ENCODE measurements around the gene SGCA. TPM values are rescaled to one million over a fixed set of nuclear protein-coding genes. Genes with fewer than 3 reads are reported as not detected.

The SGCA gene
- polyA plus RNA-seq, 1 experiment = 0.21 TPM

- H3K4me3 ChIP-seq (ENCODE audit: low read depth, low read length) = no peak overlapping the region
- POLR2A ChIA-PET = interaction anchor here (0.6 kb wide), 1 partner anchor 24 kb away, joined by 8 read pairs; no protein-coding TSS in a partner anchor
Observed at GRCh38 chr17:50134206-50135110, 31.3 kb upstream of the SGCA start.

GRCh38 chr17:50135316-50136095 is 30.3 kb upstream of the SGCA start:
- ChIA-PET CTCF (no interaction called here), POLR2A (interaction anchor here (1.0 kb wide), 1 partner anchor 17 kb away, joined by 3 read pairs; no protein-coding TSS in a partner anchor)
- Histone ChIP-seq H3K27ac (ENCODE audit: low read depth, low read length) (no peak overlapping the region), H3K4me3 (ENCODE audit: low read depth, low read length) (no peak overlapping the region), H3K9me3 (ENCODE audit: control insufficient read depth, insufficient read depth, low read length) (peaks cover 6% of the 10 kb centered on the region), H3K27me3 (ENCODE audit: control insufficient read depth, insufficient read depth, low read length) (no peaks in the 10 kb centered on the region)
- TF ChIP-seq CTCF (IDR thresholded peaks at IDR 0.05; ENCODE audit: low read depth, low read length) = no peak
- DNase-seq (ENCODE audit: low read depth, low spot score) = no peak

More at GRCh38 chr17:50134206-50135110, 31.3 kb upstream of the SGCA start:
- H3K27me3 ChIP-seq (ENCODE audit: control insufficient read depth, insufficient read depth, low read length) = no peaks in the 10 kb centered on the region
- H3K27ac ChIP-seq (ENCODE audit: low read depth, low read length) = no peak overlapping the region
- H3K9me3 ChIP-seq (ENCODE audit: control insufficient read depth, insufficient read depth, low read length) = no peaks in the 10 kb centered on the region; the same call in 1 of the 2 replicates
- no peak; the same call in 1 of the 2 replicates for TF ChIP-seq CTCF (IDR thresholded peaks at IDR 0.05; ENCODE audit: low read depth, low read length)
- CTCF ChIA-PET = interaction anchor here (0.5 to 1.0 kb wide), 2 partner anchors 27 to 40 kb away, joined by 4 to 5 read pairs; no protein-coding TSS in a partner anchor
- DNase-seq (ENCODE audit: low read depth, low spot score) = no peak

GRCh38 chr17:50136096-50136687 is 29.6 kb upstream of the SGCA start:
- POLR2A ChIA-PET = interaction anchor here (1.0 kb wide), 1 partner anchor 16 kb away, joined by 3 read pairs; no protein-coding TSS in a partner anchor
- TF ChIP-seq CTCF (IDR thresholded peaks at IDR 0.05; ENCODE audit: low read depth, low read length) = no peak
- Histone ChIP-seq H3K27me3 (ENCODE audit: control insufficient read depth, insufficient read depth, low read length) (no peaks in the 10 kb centered on the region), H3K4me3 (ENCODE audit: low read depth, low read length) (no peak overlapping the region), H3K9me3 (ENCODE audit: control insufficient read depth, insufficient read depth, low read length) (peaks cover 6% of the 10 kb centered on the region), H3K27ac (ENCODE audit: low read depth, low read length) (no peak overlapping the region)
- DNase-seq (ENCODE audit: low read depth, low spot score) = no peak
- CTCF ChIA-PET = interaction anchor here (1.0 to 1.4 kb wide), 2 partner anchors 26 to 42 kb away, joined by 3 to 4 read pairs; partner anchors contain the start of gene PDK2

- Histone ChIP-seq H3K27me3 (ENCODE audit: control insufficient read depth, insufficient read depth, low read length) (no peaks in the 10 kb centered on the region), H3K9me3 (ENCODE audit: control insufficient read depth, insufficient read depth, low read length) (peaks cover 6% of the 10 kb centered on the region), H3K27ac (ENCODE audit: low read depth, low read length) (no peak overlapping the region), H3K4me3 (ENCODE audit: low read depth, low read length) (no peak overlapping the region)
- ChIA-PET CTCF (interaction anchor here (1.0 to 1.4 kb wide), 2 partner anchors 25 to 43 kb away, joined by 3 to 4 read pairs; partner anchors contain the start of gene PDK2), POLR2A (no interaction called here)
- no peak for DNase-seq (ENCODE audit: low read depth, low spot score)
- TF ChIP-seq CTCF (IDR thresholded peaks at IDR 0.05; ENCODE audit: low read depth, low read length) = no peak
Observed at GRCh38 chr17:50137042-50137441, 28.8 kb upstream of the SGCA start.
